Heart left ventricle (tissue), 16 donors: ENCODE measurements around the gene NAIF1. TPM values are rescaled to one million over a fixed set of nuclear protein-coding genes. Genes with fewer than 3 reads are reported as not detected.
A peak's percentile ranks its signal among the peaks of the same experiment; 100 is the strongest.

Experiments
- ATAC-seq, 4 donors: fragments of 200-7000 bp; cut with Tn5 transposase; one replicate each; pipeline ENCODE4 v1.9.1; 2020 to 2022; ENCODE audit warnings: moderate library complexity in 4 of 4, mild to moderate bottlenecking in 3 of 4, moderate number of reproducible peaks in 1 of 4
- DNase-seq, 5 donors: peaks; one replicate each; pipeline ENCODE4 v3.0.0-alpha.2; 2020
- H3K27ac ChIP-seq, 12 donors: fragments of 200-600 bp; sonication (generic) in 4 of 12; one replicate each; pipeline versions ENCODE4 v1.5.0 to v1.8.0; 2016 to 2022; ENCODE audit warnings: mild to moderate bottlenecking in 2 of 12
- H3K27me3 ChIP-seq, 9 donors: fragments of 200-600 bp; sonication (generic) in 2 of 9; one replicate each; pipeline versions ENCODE4 v1.5.1 to v1.8.0; 2016 to 2022; ENCODE audit warnings: mild to moderate bottlenecking in 3 of 9
- H3K36me3 ChIP-seq, 9 donors: fragments of 200-600 bp; sonication (generic) in 2 of 9; one replicate each; pipeline versions ENCODE4 v1.5.0 to v1.8.0; 2018 to 2022; ENCODE audit warnings: mild to moderate bottlenecking in 2 of 9
- H3K4me1 ChIP-seq, 12 donors: fragments of 200-600 bp; sonication (generic) in 4 of 12; one replicate each; pipeline versions ENCODE4 v1.5.0 to v1.8.0; 2016 to 2022; ENCODE audit warnings: mild to moderate bottlenecking in 3 of 12
- H3K4me3 ChIP-seq, 12 donors: fragments of 200-600 bp; sonication (generic) in 4 of 12; one replicate each; pipeline versions ENCODE4 v1.5.0 to v1.8.0; 2017 to 2022; ENCODE audit warnings: mild to moderate bottlenecking in 9 of 12, moderate library complexity in 4 of 12
- H3K9me3 ChIP-seq, 12 donors: fragments of 200-600 bp; sonication (generic) in 4 of 12; one replicate each; pipeline versions ENCODE4 v1.5.0 to v1.8.0; 2016 to 2022; ENCODE audit warnings: mild to moderate bottlenecking in 1 of 12
- CTCF ChIP-seq, 12 donors: fragments of 200-600 bp; sonication (generic) in 4 of 12; IDR thresholded peaks; one replicate each; pipeline versions ENCODE4 v1.5.0 to v1.8.0; 2018 to 2022; ENCODE audit warnings: antibody characterized with exemption in 12 of 12, mild to moderate bottlenecking in 5 of 12
- POLR2A ChIP-seq, 2 donors: fragments of 450-650 bp; IDR thresholded peaks; one replicate each; pipeline ENCODE4 v1.6.1; 2017; ENCODE audit warnings: antibody characterized with exemption in 2 of 2, mild to moderate bottlenecking in 2 of 2, moderate library complexity in 2 of 2
- WGBS, 4 donors: extraction: QIAGEN DNeasy Blood & Tissue Kit in 2 of 4; methylation state at CpG; one replicate each; pipeline versions ENCODE4 v1.1.5 to v1.1.7; 2013 to 2018; 5-methylcytosine and 5-hydroxymethylcytosine counted together
- intact Hi-C, 10 donors: fragments of 100-400 bp; cut with DNase I; formaldehyde crosslinking; loops; one replicate each; pipeline versions ENCODE4 v1.11.1 to v1.14.2; 2022
- polyA plus RNA-seq, 2 donors: library from polyadenylated mRNA; stranded (reverse); fragments of 200-250 nt; gene quantifications; one replicate each; pipeline ENCODE4 v1.2.3, GENCODE V29; 2013
- total RNA-seq, 9 donors: library from RNA; depleted of rRNA in 2 of 9; stranded (reverse); fragments of >200 nt in 2 of 9; fragmentation: NEBNext Ultra II Directional in 3 of 9; extraction: Animal tissue kit (Norgen Biotek cat#: 25700) in 3 of 9; gene quantifications; one replicate each; pipeline versions ENCODE4 v1.1.0 to v1.2.4, GENCODE V29; 2016 to 2023
- donor health status: ischemic (EF 13 %, LVEDD 7.1; RV severe dilation, severe dysfunction).
- donor health status: healthy with polysubstance abuse.
- donor health status: DM: no; HTN: yes; CAD: no.
- donor health status: DM: no; HTN: no; CAD: no.
- donor health status: ischemic (EF 25% LVEDD 6.9; RV normal size, moderate dysfunction).
- donor health status: ischemic (EF 25% LVEDD 5.7; RV mildly dilated, moderate dysfunction).
- donor health status: healthy.
- donor health status: DM: yes; HTN: yes; CAD: no.
- donor health status: ischemic (EF 35%, LVEDD 5.7; RV mildly dilated, moderate dysfunction).
- donor health status: nonischemic (EF 11% LVEDD 7.7; RV severe dilation, severe dysfunction).
- donor health status: DM: yes; HTN: yes; CAD: no.
- donor health status: PGD.
- donor health status: ischemic (EF 29% LVEDD 5.4; RV normal size, mild dysfunction).
- donor health status: nonischemic (EF 23%, LVEDD 6.1; RV moderate dilation, normal function).

NAIF1 gene
- total and polyA plus RNA-seq, 11 donors: 3.5 to 8.9 (median 6.5) TPM

- H3K4me3 ChIP-seq: no peak overlapping the region
- no peak for ATAC-seq
- H3K36me3 ChIP-seq: peaks cover 0 to 13% (median 0%) of the 10 kb centered on the region in 9 donors
- H3K9me3 ChIP-seq: no peaks in the 10 kb centered on the region
- DNase-seq: no peak
- H3K27ac ChIP-seq: peak overlapping the region in 6 of 12 donors; percentile 12 to 69 (median 41)
- intact Hi-C loops: loop anchor here in 1 of 10 donors (5.0 kb wide), 1 partner anchor 35 kb away; no protein-coding TSS in a partner anchor
- peaks cover 0 to 58% (median 24%) of the 10 kb centered on the region in 12 donors for H3K4me1 ChIP-seq
- H3K27me3 ChIP-seq: no peaks in the 10 kb centered on the region
- 62 to 69% (median 65%) methylated on average over 7 of the region's 7 CpGs for WGBS, 4 donors
- TF ChIP-seq CTCF (IDR thresholded peaks at IDR 0.05) (no peak), POLR2A (IDR thresholded peaks at IDR 0.05) (no peak)
Measured at GRCh38 chr9:128082151-128082550, 15.0 kb upstream of the NAIF1 start.

DNA sequence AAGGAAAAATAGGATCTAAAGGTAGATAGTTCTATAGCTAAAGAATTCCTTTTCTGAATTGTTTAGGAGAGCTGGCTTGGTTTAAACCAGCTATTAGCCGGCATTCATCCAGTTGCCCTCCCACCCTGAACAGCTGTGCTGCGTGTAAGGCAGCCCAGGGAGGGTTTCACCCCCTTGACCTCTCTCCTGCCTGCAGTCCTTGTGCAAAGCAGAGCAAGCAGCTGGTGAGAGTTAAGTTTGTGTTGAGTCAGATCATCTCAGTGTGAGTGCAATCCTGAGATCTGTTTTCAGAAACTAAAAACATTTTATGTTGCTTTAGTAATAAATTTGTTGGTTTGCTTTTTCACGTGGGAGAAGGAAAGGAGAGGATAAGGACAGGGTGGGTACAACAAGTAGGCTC is 13.9 kb upstream of the NAIF1 start:
- peak overlapping the region in 9 of 12 donors; percentile 12 to 69 (median 44) for H3K27ac ChIP-seq
- H3K4me3 ChIP-seq: no peak overlapping the region
- H3K9me3 ChIP-seq: no peaks in the 10 kb centered on the region
- no peak for TF ChIP-seq CTCF (IDR thresholded peaks at IDR 0.05)
- no peak for TF ChIP-seq POLR2A (IDR thresholded peaks at IDR 0.05)
- H3K36me3 ChIP-seq: peaks cover 0 to 12% (median 0%) of the 10 kb centered on the region in 9 donors
- H3K27me3 ChIP-seq: no peaks in the 10 kb centered on the region
- WGBS, 4 donors: 58 to 71% (median 64%) methylated on average over 3 of the region's 3 CpGs
- ATAC-seq (peak in 3 of 4 donors; percentile 70 to 86 (median 78)), DNase-seq (peak in 2 of 5 donors; percentile 71 to 74)
- H3K4me1 ChIP-seq: peaks cover 0 to 64% (median 24%) of the 10 kb centered on the region in 12 donors
- intact Hi-C loops: loop anchor here in 1 of 10 donors (5.0 kb wide), 1 partner anchor 36 kb away; no protein-coding TSS in a partner anchor

DNA sequence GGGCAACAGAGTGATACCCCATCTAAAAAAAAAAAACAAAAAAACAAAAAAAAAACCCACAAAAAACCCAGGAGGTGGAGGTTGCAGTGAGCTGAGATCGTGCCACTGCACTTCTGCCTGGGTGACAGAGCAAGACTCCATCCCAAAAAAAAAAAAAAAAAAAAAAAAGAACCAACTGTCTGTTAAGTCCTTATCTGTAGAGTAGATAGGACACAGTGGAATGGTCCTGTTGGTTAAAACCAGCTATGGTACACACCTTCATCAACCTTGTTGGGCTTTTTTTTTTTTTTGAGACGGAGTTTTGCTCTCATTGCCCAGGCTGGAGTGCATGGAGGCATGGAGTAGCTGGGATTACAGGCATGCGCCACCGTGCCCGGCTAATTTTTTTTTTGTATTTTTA is 13.1 kb upstream of the NAIF1 start:
- Histone ChIP-seq H3K4me3 (no peak overlapping the region), H3K27ac (peak overlapping the region in 3 of 12 donors; percentile 38 to 69 (median 62)), H3K9me3 (no peaks in the 10 kb centered on the region), H3K27me3 (no peaks in the 10 kb centered on the region), H3K4me1 (peaks cover 0 to 68% (median 25%) of the 10 kb centered on the region in 12 donors), H3K36me3 (peaks cover 0 to 3% (median 0%) of the 10 kb centered on the region in 9 donors)
- 97 to 99% (median 98%) methylated on average over 5 of the region's 5 CpGs for WGBS, 4 donors
- intact Hi-C loops: loop anchor here in 1 of 10 donors (5.0 kb wide), 1 partner anchor 37 kb away; no protein-coding TSS in a partner anchor
- DNase-seq (no peak), ATAC-seq (no peak)
- TF ChIP-seq CTCF (IDR thresholded peaks at IDR 0.05): no peak
- TF ChIP-seq POLR2A (IDR thresholded peaks at IDR 0.05): no peak

- peak overlapping the region in 1 of 12 donors; percentile 8 for H3K4me3 ChIP-seq
- WGBS, 4 donors: 61 to 71% (median 66%) methylated on average over 11 of the region's 11 CpGs
- TF ChIP-seq CTCF (IDR thresholded peaks at IDR 0.05) (no peak), POLR2A (IDR thresholded peaks at IDR 0.05) (no peak)
- H3K27ac ChIP-seq: peak overlapping the region in 1 of 12 donors; percentile 73
- no peaks in the 10 kb centered on the region for H3K27me3 ChIP-seq
- no peaks in the 10 kb centered on the region for H3K36me3 ChIP-seq
- ATAC-seq (peak in 2 of 4 donors; percentile 15 to 49), DNase-seq (no peak)
- no peaks in the 10 kb centered on the region for H3K9me3 ChIP-seq
- H3K4me1 ChIP-seq: peaks cover 0 to 80% (median 28%) of the 10 kb centered on the region in 12 donors
- intact Hi-C loops: no loop called here
Measured at GRCh38 chr9:128078504-128079434, 11.6 kb upstream of the NAIF1 start.
